SK-N-SH (cell line): ENCODE data around the gene SLC9A7. TPM values are rescaled to one million over a fixed set of nuclear protein-coding genes. Genes with fewer than 3 reads are reported as not detected.

Experiments
- CTCF ChIA-PET: fragments of 300-600, 350-600 bp; formaldehyde crosslinking; extraction: SDS; loops from one replicate; lab custom pipeline; 2021; lab: Yijun Ruan, JAX
- POLR2A ChIA-PET: fragments of 350-600 bp; sonication (Branson Sonifier 250); formaldehyde crosslinking; extraction: SDS; loops from one replicate; lab custom pipeline; 2020; ENCODE audit warnings: antibody characterized with exemption, inconsistent platforms; lab: Yijun Ruan, JAX
- DNase-seq: peaks from one replicate; pipeline ENCODE4 v3.0.0; 2012
- H2AFZ ChIP-seq: fragments of 200-600 bp; sonication (generic); 2 replicates; pipeline ENCODE4 v1.8.1; 2016; ENCODE audit warnings: antibody characterized with exemption, mild to moderate bottlenecking, low read depth
- H3F3A ChIP-seq: fragments of 200-600 bp; sonication (generic); replicated peaks from 2 replicates; pipeline ENCODE3; 2016; ENCODE audit warnings: antibody characterized with exemption, mild to moderate bottlenecking; ENCODE audit not compliant: insufficient read depth
- H3K27ac ChIP-seq, 2 experiments: fragments of 200-500 bp in 1 of 2; fragments of 200-600 bp in 1 of 2; sonication (Bioruptor generic) in 1 of 2; sonication (generic), shearing (Covaris generic) in 1 of 2; 2 replicates each; pipeline versions ENCODE4 v1.5.1 to v1.6.1; 2014 to 2016; ENCODE audit warnings: low read depth in 2 of 2, inconsistent platforms in 1 of 2, low read length in 1 of 2, mild to moderate bottlenecking in 1 of 2, mixed read lengths in 1 of 2
- H3K27me3 ChIP-seq: fragments of 200-600 bp; sonication (generic), shearing (Covaris generic); 2 replicates; pipeline ENCODE4 v1.6.1; 2016; ENCODE audit warnings: mixed run types; ENCODE audit not compliant: insufficient read depth
- H3K36me3 ChIP-seq, 2 experiments: fragments of 200-500 bp in 1 of 2; fragments of 200-600 bp in 1 of 2; sonication (Bioruptor generic) in 1 of 2; sonication (generic) in 1 of 2; replicated peaks in 1 of 2; 2 replicates each; pipeline versions ENCODE3 to v1.5.1; 2014 to 2016; ENCODE audit warnings: low read length in 1 of 2, mild to moderate bottlenecking in 1 of 2; ENCODE audit not compliant: insufficient read depth in 2 of 2, control insufficient read depth in 1 of 2
- H3K4me1 ChIP-seq, 2 experiments: fragments of 200-500 bp in 1 of 2; fragments of 200-600 bp in 1 of 2; sonication (Bioruptor generic) in 1 of 2; sonication (generic), shearing (Covaris generic) in 1 of 2; 2 replicates each; pipeline versions ENCODE4 v1.5.1 to v1.6.1; 2014 to 2016; ENCODE audit warnings: low read depth in 1 of 2, low read length in 1 of 2, mixed run types in 1 of 2; ENCODE audit not compliant: insufficient read depth in 2 of 2, control insufficient read depth in 1 of 2
- H3K4me2 ChIP-seq: fragments of 200-600 bp; sonication (generic), shearing (Covaris generic); 2 replicates; pipeline ENCODE4 v1.6.1; 2017; ENCODE audit warnings: mixed run types
- H3K4me3 ChIP-seq, 2 experiments: fragments of 200-500 bp in 1 of 2; fragments of 200-600 bp in 1 of 2; sonication (Bioruptor generic) in 1 of 2; sonication (generic), shearing (Covaris generic) in 1 of 2; 2 replicates each; pipeline versions ENCODE4 v1.5.1 to v1.8.1; 2014 to 2016; ENCODE audit warnings: low read depth in 2 of 2, inconsistent platforms in 1 of 2, low read length in 1 of 2, mild to moderate bottlenecking in 1 of 2, mixed read lengths in 1 of 2, moderate library complexity in 1 of 2
- H3K79me2 ChIP-seq: fragments of 200-600 bp; sonication (generic); 2 replicates; pipeline ENCODE4 v1.8.1; 2017; ENCODE audit warnings: mild to moderate bottlenecking; ENCODE audit not compliant: insufficient read depth
- H3K9ac ChIP-seq: fragments of 200-600 bp; sonication (generic); 2 replicates; pipeline ENCODE4 v1.6.1; 2017; ENCODE audit warnings: mixed run types
- H3K9me2 ChIP-seq: fragments of 200-600 bp; sonication (generic); 2 replicates; pipeline ENCODE4 v1.6.1; 2017; ENCODE audit warnings: mixed run types
- H3K9me3 ChIP-seq: fragments of 200-600 bp; sonication (generic); 2 replicates; pipeline ENCODE4 v1.6.1; 2017; ENCODE audit warnings: mixed run types, mild to moderate bottlenecking, moderate library complexity
- H4K20me1 ChIP-seq: fragments of 200-600 bp; sonication (generic); 2 replicates; pipeline ENCODE4 v1.6.1; 2017; ENCODE audit warnings: mild to moderate bottlenecking, mixed run types; ENCODE audit not compliant: insufficient read depth
- ELF1 ChIP-seq: IDR thresholded peaks from 2 replicates; pipeline ENCODE4 v1.4.0; 2012
- EZH2phosphoT487 ChIP-seq: fragments of 200-600 bp; sonication (generic); IDR thresholded peaks from 2 replicates; pipeline ENCODE4 v1.6.1; 2017; ENCODE audit warnings: low read depth, mixed run types, mild to moderate bottlenecking, antibody characterized with exemption, moderate library complexity, borderline replicate concordance
- NRF1 ChIP-seq: IDR thresholded peaks from 2 replicates; pipeline ENCODE4 v1.6.1; 2012; ENCODE audit warnings: low read depth, mild to moderate bottlenecking, low read length
- PBX3 ChIP-seq: IDR thresholded peaks from 2 replicates; pipeline ENCODE4; 2012
- REST ChIP-seq: IDR thresholded peaks from 2 replicates; pipeline ENCODE4 v1.6.1; 2012; ENCODE audit warnings: mild to moderate bottlenecking, low read depth, low read length, moderate library complexity
- TAF1 ChIP-seq: IDR thresholded peaks from 2 replicates; pipeline ENCODE4 v1.6.1; 2012; ENCODE audit warnings: low read depth, mild to moderate bottlenecking, low read length, moderate library complexity, borderline replicate concordance
- TCF12 ChIP-seq: IDR thresholded peaks from 2 replicates; pipeline ENCODE4 v1.4.0; 2012
- WGBS: methylation state at CpG from one replicate; pipeline ENCODE4 v1.1.6; 2017; ENCODE audit warnings: low lambda C conversion rate; 5-methylcytosine and 5-hydroxymethylcytosine counted together
- polyA plus RNA-seq, 3 experiments: library from polyadenylated mRNA; depleted of rRNA; stranded (reverse); fragments of >200 nt; gene quantifications; 2 replicates each; pipeline ENCODE4 v1.2.3, GENCODE V29; 2012
- TF ChIP-seq, protein P1 (sequence below): fragments of 150-350 bp; IDR thresholded peaks from 2 replicates; pipeline ENCODE4 v1.6.1; 2017; ENCODE audit warnings: antibody characterized with exemption, low read length, low read depth, borderline replicate concordance

Gene SLC9A7
- polyA plus RNA-seq, 1 of the 3 experiments (the other 2 are of a cell fraction), result 10.5 TPM

GRCh38 chrX:46621572-46621971 lies 137.3 kb downstream of the SLC9A7 start:
- WGBS, result 53% methylated on average over 3 of the region's 3 CpGs
- no peaks in the 10 kb centered on the region for H3K9me3 ChIP-seq

More at GRCh38 chrX:46621572-46621971, 137.3 kb downstream of the SLC9A7 start:
- no peaks in the 10 kb centered on the region for H3K79me2 ChIP-seq
- H3K27me3 ChIP-seq, result no peaks in the 10 kb centered on the region; the same call in 1 of the 2 replicates
- DNase-seq, result no peak
- H4K20me1 ChIP-seq, result no peaks in the 10 kb centered on the region
- no peaks in the 10 kb centered on the region for H3F3A ChIP-seq
- no peaks in the 10 kb centered on the region for H3K9me2 ChIP-seq
- H2AFZ ChIP-seq, result no peak overlapping the region
- no peak overlapping the region for H3K4me3 ChIP-seq
- no peak overlapping the region for H3K27ac ChIP-seq
- ChIA-PET CTCF (no interaction called here), POLR2A (no interaction called here)
- H3K4me2 ChIP-seq, result no peak overlapping the region
- no peaks in the 10 kb centered on the region for H3K4me1 ChIP-seq
- H3K9ac ChIP-seq, result no peak overlapping the region
- H3K36me3 ChIP-seq, result peaks cover 0 to 12% of the 10 kb centered on the region in 2 experiments
- TF ChIP-seq TAF1 (no peak), PBX3 (no peak), TCF12 (no peak), ELF1 (no peak), REST (no peak), EZH2phosphoT487 (no peak), NRF1 (no peak)
- TF ChIP-seq, protein P1, sequence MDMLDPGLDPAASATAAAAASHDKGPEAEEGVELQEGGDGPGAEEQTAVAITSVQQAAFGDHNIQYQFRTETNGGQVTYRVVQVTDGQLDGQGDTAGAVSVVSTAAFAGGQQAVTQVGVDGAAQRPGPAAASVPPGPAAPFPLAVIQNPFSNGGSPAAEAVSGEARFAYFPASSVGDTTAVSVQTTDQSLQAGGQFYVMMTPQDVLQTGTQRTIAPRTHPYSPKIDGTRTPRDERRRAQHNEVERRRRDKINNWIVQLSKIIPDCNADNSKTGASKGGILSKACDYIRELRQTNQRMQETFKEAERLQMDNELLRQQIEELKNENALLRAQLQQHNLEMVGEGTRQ, result no peak
- TF ChIP-seq, all 33 proteins: peak for 0
